ENCODE measurements around the gene TOM1. TPM values are rescaled to one million over a fixed set of nuclear protein-coding genes. Genes with fewer than 3 reads are reported as not detected.

Gene TOM1
- total and polyA plus RNA-seq, 2 of the 13 experiments (the other 11 are each of a cell fraction or from before 2014, with no cell fraction given), result 30.8 to 87.3 TPM

DNA sequence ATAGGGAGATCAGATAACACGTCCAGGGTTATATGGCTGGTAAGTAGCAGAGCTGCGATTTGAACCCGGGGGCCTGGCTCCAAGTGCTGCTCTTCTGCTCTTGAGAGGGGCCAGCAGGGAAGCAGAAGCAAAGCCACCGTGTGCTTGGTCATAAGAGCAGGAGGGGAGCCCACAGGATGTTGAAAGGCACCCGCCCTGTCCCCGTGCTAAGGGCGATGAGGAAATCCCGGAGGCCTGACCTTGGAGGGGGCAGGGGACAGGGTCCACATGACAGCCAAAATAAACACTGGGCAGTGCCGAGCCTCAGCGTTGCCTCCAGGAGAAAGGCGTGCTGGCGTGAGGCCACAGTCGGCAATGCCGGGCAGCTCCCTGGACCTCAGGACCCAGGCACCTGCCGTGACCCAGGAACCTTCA is 28.8 kb downstream of the TOM1 start (continued):
- no peak for TF ChIP-seq ZFAT (CRISPR knock-in tag; conservative IDR thresholded peaks at IDR 0.05)
- TF ChIP-seq, protein P1, sequence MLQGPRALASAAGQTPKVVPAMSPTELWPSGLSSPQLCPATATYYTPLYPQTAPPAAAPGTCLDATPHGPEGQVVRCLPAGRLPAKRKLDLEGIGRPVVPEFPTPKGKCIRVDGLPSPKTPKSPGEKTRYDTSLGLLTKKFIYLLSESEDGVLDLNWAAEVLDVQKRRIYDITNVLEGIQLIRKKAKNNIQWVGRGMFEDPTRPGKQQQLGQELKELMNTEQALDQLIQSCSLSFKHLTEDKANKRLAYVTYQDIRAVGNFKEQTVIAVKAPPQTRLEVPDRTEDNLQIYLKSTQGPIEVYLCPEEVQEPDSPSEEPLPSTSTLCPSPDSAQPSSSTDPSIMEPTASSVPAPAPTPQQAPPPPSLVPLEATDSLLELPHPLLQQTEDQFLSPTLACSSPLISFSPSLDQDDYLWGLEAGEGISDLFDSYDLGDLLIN (CRISPR knock-in tag; IDR thresholded peaks at IDR 0.05; ENCODE audit: borderline replicate concordance), result no peak
- peak; percentile 82 for TF ChIP-seq TOE1 (CRISPR knock-in tag; IDR thresholded peaks at IDR 0.05)
- TF ChIP-seq ZNF781 (CRISPR knock-in tag; IDR thresholded peaks at IDR 0.05; ENCODE audit: borderline replicate concordance, not compliant biosample characterization), result peak; percentile 61
- TF ChIP-seq, protein P2, sequence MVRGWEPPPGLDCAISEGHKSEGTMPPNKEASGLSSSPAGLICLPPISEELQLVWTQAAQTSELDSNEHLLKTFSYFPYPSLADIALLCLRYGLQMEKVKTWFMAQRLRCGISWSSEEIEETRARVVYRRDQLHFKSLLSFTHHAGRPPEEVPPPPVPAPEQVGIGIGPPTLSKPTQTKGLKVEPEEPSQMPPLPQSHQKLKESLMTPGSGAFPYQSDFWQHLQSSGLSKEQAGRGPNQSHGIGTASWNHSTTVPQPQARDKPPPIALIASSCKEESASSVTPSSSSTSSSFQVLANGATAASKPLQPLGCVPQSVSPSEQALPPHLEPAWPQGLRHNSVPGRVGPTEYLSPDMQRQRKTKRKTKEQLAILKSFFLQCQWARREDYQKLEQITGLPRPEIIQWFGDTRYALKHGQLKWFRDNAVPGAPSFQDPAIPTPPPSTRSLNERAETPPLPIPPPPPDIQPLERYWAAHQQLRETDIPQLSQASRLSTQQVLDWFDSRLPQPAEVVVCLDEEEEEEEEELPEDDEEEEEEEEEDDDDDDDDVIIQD (CRISPR knock-in tag; IDR thresholded peaks at IDR 0.05; ENCODE audit: low read depth), result peak; percentile 90
- TF ChIP-seq NR2F1 (CRISPR knock-in tag; IDR thresholded peaks at IDR 0.05), result peak; percentile 71 to 91
- TF ChIP-seq ZNF816 (CRISPR knock-in tag; IDR thresholded peaks at IDR 0.05; ENCODE audit: borderline replicate concordance), result no peak
- peak; percentile 76; the same call in 1 of the 2 replicates for TF ChIP-seq YEATS2 (CRISPR knock-in tag; IDR thresholded peaks at IDR 0.05; ENCODE audit: borderline replicate concordance)
- 0 out of 2 replicates have a peak, but pooled peaks have one; percentile 46 for TF ChIP-seq SRY (CRISPR knock-in tag; IDR thresholded peaks at IDR 0.05)
- TF ChIP-seq ZNF12 (CRISPR knock-in tag; IDR thresholded peaks at IDR 0.05), result peak; percentile 86
- TF ChIP-seq, protein P3, sequence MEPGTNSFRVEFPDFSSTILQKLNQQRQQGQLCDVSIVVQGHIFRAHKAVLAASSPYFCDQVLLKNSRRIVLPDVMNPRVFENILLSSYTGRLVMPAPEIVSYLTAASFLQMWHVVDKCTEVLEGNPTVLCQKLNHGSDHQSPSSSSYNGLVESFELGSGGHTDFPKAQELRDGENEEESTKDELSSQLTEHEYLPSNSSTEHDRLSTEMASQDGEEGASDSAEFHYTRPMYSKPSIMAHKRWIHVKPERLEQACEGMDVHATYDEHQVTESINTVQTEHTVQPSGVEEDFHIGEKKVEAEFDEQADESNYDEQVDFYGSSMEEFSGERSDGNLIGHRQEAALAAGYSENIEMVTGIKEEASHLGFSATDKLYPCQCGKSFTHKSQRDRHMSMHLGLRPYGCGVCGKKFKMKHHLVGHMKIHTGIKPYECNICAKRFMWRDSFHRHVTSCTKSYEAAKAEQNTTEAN (CRISPR knock-in tag; conservative IDR thresholded peaks at IDR 0.05), result no peak; the same call in 1 of the 2 replicates
- TF ChIP-seq ZNF382 (CRISPR knock-in tag; IDR thresholded peaks at IDR 0.05; ENCODE audit: borderline replicate concordance), result no peak
- no peak for TF ChIP-seq ZNF552 (CRISPR knock-in tag; IDR thresholded peaks at IDR 0.05; ENCODE audit: borderline replicate concordance)
- no peak for TF ChIP-seq HNRNPUL1 (IDR thresholded peaks at IDR 0.05; ENCODE audit: low read depth, low read length)
- peak; percentile 90 for TF ChIP-seq NR2F6 (IDR thresholded peaks at IDR 0.05)
- peak; percentile 98 for TF ChIP-seq NR2F6 (CRISPR knock-in tag; IDR thresholded peaks at IDR 0.05)
- TF ChIP-seq, protein P4, sequence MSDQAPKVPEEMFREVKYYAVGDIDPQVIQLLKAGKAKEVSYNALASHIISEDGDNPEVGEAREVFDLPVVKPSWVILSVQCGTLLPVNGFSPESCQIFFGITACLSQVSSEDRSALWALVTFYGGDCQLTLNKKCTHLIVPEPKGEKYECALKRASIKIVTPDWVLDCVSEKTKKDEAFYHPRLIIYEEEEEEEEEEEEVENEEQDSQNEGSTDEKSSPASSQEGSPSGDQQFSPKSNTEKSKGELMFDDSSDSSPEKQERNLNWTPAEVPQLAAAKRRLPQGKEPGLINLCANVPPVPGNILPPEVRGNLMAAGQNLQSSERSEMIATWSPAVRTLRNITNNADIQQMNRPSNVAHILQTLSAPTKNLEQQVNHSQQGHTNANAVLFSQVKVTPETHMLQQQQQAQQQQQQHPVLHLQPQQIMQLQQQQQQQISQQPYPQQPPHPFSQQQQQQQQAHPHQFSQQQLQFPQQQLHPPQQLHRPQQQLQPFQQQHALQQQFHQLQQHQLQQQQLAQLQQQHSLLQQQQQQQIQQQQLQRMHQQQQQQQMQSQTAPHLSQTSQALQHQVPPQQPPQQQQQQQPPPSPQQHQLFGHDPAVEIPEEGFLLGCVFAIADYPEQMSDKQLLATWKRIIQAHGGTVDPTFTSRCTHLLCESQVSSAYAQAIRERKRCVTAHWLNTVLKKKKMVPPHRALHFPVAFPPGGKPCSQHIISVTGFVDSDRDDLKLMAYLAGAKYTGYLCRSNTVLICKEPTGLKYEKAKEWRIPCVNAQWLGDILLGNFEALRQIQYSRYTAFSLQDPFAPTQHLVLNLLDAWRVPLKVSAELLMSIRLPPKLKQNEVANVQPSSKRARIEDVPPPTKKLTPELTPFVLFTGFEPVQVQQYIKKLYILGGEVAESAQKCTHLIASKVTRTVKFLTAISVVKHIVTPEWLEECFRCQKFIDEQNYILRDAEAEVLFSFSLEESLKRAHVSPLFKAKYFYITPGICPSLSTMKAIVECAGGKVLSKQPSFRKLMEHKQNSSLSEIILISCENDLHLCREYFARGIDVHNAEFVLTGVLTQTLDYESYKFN (CRISPR knock-in tag; conservative IDR thresholded peaks at IDR 0.05), result peak; percentile 99
- TF ChIP-seq FOXK2 (IDR thresholded peaks at IDR 0.05), result peak; percentile 82
- TF ChIP-seq ZNF644 (CRISPR knock-in tag; IDR thresholded peaks at IDR 0.05; ENCODE audit: low read depth), result peak; percentile 90
- no peak for TF ChIP-seq SATB2 (CRISPR knock-in tag; IDR thresholded peaks at IDR 0.05)
- peak; percentile 54; the same call in 1 of the 2 replicates for TF ChIP-seq NFKB2 (CRISPR knock-in tag; IDR thresholded peaks at IDR 0.05; ENCODE audit: borderline replicate concordance)
- TF ChIP-seq ZNF33B (CRISPR knock-in tag; IDR thresholded peaks at IDR 0.05), result no peak
- peak; percentile 95; the same call in 1 of the 2 replicates for TF ChIP-seq FOXK1 (CRISPR knock-in tag; IDR thresholded peaks at IDR 0.05; ENCODE audit: borderline replicate concordance, low read depth)
- TF ChIP-seq NFYB (CRISPR knock-in tag; IDR thresholded peaks at IDR 0.05), result no peak
- no peak for TF ChIP-seq ZNF253 (CRISPR knock-in tag; IDR thresholded peaks at IDR 0.05; ENCODE audit: borderline replicate concordance)
- peak; percentile 86 for TF ChIP-seq BHLHE40 (IDR thresholded peaks at IDR 0.05; ENCODE audit: low read length)
